Ramos (cell line): ENCODE measurements around the gene CLEC2A.
"Not testable (repeated sequence)": the region's sequence is repeated elsewhere in the genome, so short reads cannot be mapped to it uniquely, and the experiment has no call there.

Source experiments
- in situ Hi-C: fragments of 300-500 bp; cut with MboI; formaldehyde crosslinking; loops from one replicate; pipeline ENCODE4 v1.14.3; 2022; ENCODE audit warnings: low sequenced_read_pairs; ENCODE audit not compliant: unreplicated experiment

The CLEC2A gene

GRCh38 chr12:9932270-9932669, at the start of gene CLEC2A:
TSS of gene CLEC2A (minus strand) at chr12:9932370. CDS start at chr12:9932329, 41 bp downstream.
- in situ Hi-C loops, result no loop called here

GRCh38 chr12:9980126-9980525, 48.0 kb upstream of the CLEC2A start:
- in situ Hi-C loops, result no loop called here

GRCh38 chr12:9977916-9978315, 45.7 kb upstream of the CLEC2A start:
- in situ Hi-C loops, result no loop called here

- in situ Hi-C loops, result not testable (repeated sequence)
Measured at GRCh38 chr12:9976626-9977025, 44.5 kb upstream of the CLEC2A start.

GRCh38 chr12:9975614-9976013, 43.4 kb upstream of the CLEC2A start:
- in situ Hi-C loops, result no loop called here

- in situ Hi-C loops, result not testable (repeated sequence)
Measured at GRCh38 chr12:9974731-9975130, 42.6 kb upstream of the CLEC2A start.

- in situ Hi-C loops, result no loop called here
Measured at GRCh38 chr12:9973949-9974348, 41.8 kb upstream of the CLEC2A start.

GRCh38 chr12:9971181-9971580, 39.0 kb upstream of the CLEC2A start, which contains the start of gene CLEC12A:
TSS of gene CLEC12A (plus strand) at chr12:9971409. CDS start at chr12:9971597, 188 bp downstream.
- in situ Hi-C loops, result no loop called here

GRCh38 chr12:9969673-9970072, 37.5 kb upstream of the CLEC2A start:
- in situ Hi-C loops, result no loop called here

GRCh38 chr12:9961901-9962300, 29.7 kb upstream of the CLEC2A start:
- in situ Hi-C loops, result no loop called here

- in situ Hi-C loops, result no loop called here
Measured at GRCh38 chr12:9961106-9961505, 28.9 kb upstream of the CLEC2A start.

GRCh38 chr12:9960590-9960989, 28.4 kb upstream of the CLEC2A start:
- in situ Hi-C loops, result no loop called here

GRCh38 chr12:9957834-9958233, 25.7 kb upstream of the CLEC2A start:
- in situ Hi-C loops, result no loop called here

GRCh38 chr12:9952954-9953729, 21.0 kb upstream of the CLEC2A start:
- in situ Hi-C loops, result not testable (repeated sequence)

GRCh38 chr12:9951026-9951675, 19.0 kb upstream of the CLEC2A start:
- in situ Hi-C loops, result no loop called here

GRCh38 chr12:9948606-9949296, 16.6 kb upstream of the CLEC2A start:
- in situ Hi-C loops, result no loop called here

- in situ Hi-C loops, result no loop called here
Measured at GRCh38 chr12:9947674-9948073, 15.5 kb upstream of the CLEC2A start.

GRCh38 chr12:9944391-9944790, 12.2 kb upstream of the CLEC2A start:
- in situ Hi-C loops, result no loop called here

- in situ Hi-C loops, result no loop called here
Measured at GRCh38 chr12:9943240-9943639, 11.1 kb upstream of the CLEC2A start.

- in situ Hi-C loops, result no loop called here
Measured at GRCh38 chr12:9941838-9942237, 9.7 kb upstream of the CLEC2A start.

GRCh38 chr12:9940375-9940774, 8.2 kb upstream of the CLEC2A start:
- in situ Hi-C loops, result no loop called here
